Kidney (tissue), 22 donors: ENCODE data around the gene PSG7. TPM values are rescaled to one million over a fixed set of nuclear protein-coding genes. Genes with fewer than 3 reads are reported as not detected.
"Not testable (repeated sequence)": the region's sequence is repeated elsewhere in the genome, so short reads cannot be mapped to it uniquely, and the experiment has no call there.

ENCODE experiments used
- DNase-seq, 5 donors: peaks; one replicate each; pipeline ENCODE4 v3.0.0-alpha.2; 2013 to 2020
- FAIRE-seq: peaks from 2 replicates; lab custom pipeline; 2012; peaks lifted over from hg19 to GRCh38; lab: Jason Lieb, UNC
- H3K27ac ChIP-seq, 2 donors: one replicate each; pipeline ENCODE4 v1.7.0; 2013; ENCODE audit warnings: low read depth in 2 of 2, low read length in 2 of 2, inconsistent platforms in 1 of 2
- H3K27me3 ChIP-seq: one replicate; pipeline ENCODE4 v1.7.1; 2013; ENCODE audit warnings: low read length, inconsistent platforms; ENCODE audit not compliant: control insufficient read depth, insufficient read depth
- H3K36me3 ChIP-seq, 3 donors: one replicate each; pipeline versions ENCODE4 v1.7.0 to v1.7.1; 2013; ENCODE audit warnings: low read length in 3 of 3, control low read depth in 1 of 3, inconsistent platforms in 1 of 3; ENCODE audit not compliant: insufficient read depth in 3 of 3, control insufficient read depth in 2 of 3
- H3K4me1 ChIP-seq, 3 donors: one replicate each; pipeline versions ENCODE4 v1.7.0 to v1.7.1; 2013; ENCODE audit warnings: low read length in 3 of 3, inconsistent platforms in 1 of 3, low read depth in 1 of 3; ENCODE audit not compliant: control insufficient read depth in 2 of 3, insufficient read depth in 2 of 3
- H3K4me3 ChIP-seq, 3 donors: one replicate each; pipeline versions ENCODE4 v1.7.0 to v1.8.1; 2013; ENCODE audit warnings: low read length in 3 of 3, control low read depth in 1 of 3, inconsistent platforms in 1 of 3
- H3K9ac ChIP-seq, 3 donors: one replicate each; pipeline versions ENCODE4 v1.7.0 to v1.7.1; 2013; ENCODE audit warnings: low read length in 3 of 3, control low read depth in 1 of 3, inconsistent platforms in 1 of 3
- H3K9me3 ChIP-seq, 3 donors: one replicate each; pipeline versions ENCODE4 v1.7.0 to v1.7.1; 2013; ENCODE audit warnings: low read length in 3 of 3, control low read depth in 1 of 3, inconsistent platforms in 1 of 3; ENCODE audit not compliant: control insufficient read depth in 2 of 3, insufficient read depth in 1 of 3
- intact Hi-C: fragments of 100-400 bp; cut with DNase I; formaldehyde crosslinking; loops from one replicate; pipeline ENCODE4 v1.11.1; 2022
- long read RNA-seq, 10 donors: library from polyadenylated mRNA in 1 of 10; unstranded in 1 of 10; transcript quantifications; one replicate each; pipeline ENCODE4 v2.0.0 and lab custom pipeline, GENCODE V29; 2021 to 2026
- polyA plus RNA-seq: library from polyadenylated mRNA; stranded (reverse); fragments of 350-450 nt; fragmentation: Illumina TruSeq; extraction: RNeasy Lipid Tissue Mini Kit (QIAGEN cat#74804); gene quantifications from one replicate; pipeline ENCODE4 v1.2.3, GENCODE V29; 2014; ENCODE audit warnings: low read depth, low replicate concordance; ENCODE audit not compliant: insufficient read depth
- total RNA-seq: library from RNA; stranded (reverse); fragmentation: NEBNext Ultra II Directional; extraction: Animal tissue kit (Norgen Biotek cat#: 25700); gene quantifications from one replicate; pipeline ENCODE4 v1.2.1, GENCODE V29; 2021
- TF ChIP-seq, protein P1 (sequence below): IDR thresholded peaks from 3 replicates; pipeline ENCODE4 v1.5.1; 2012; ENCODE audit warnings: mild to moderate bottlenecking, moderate library complexity, borderline replicate concordance; ENCODE audit not compliant: insufficient read depth; ENCODE audit errors: extremely low read depth
- donor health status: control.
- donor health status: control.
- donor health status: control.
- donor health status: control.
- donor health status: control.
- donor health status: DM: yes; HTN: yes; CAD: no.
- donor health status: Normal renal cell carcinoma (clear cell type).

The PSG7 gene
- total RNA-seq: not detected
- polyA plus RNA-seq: not detected
- long read RNA-seq, donor 1: 0 reads
- long read RNA-seq, donor 2: 0 reads
- long read RNA-seq, donor 3: 0 reads
- long read RNA-seq, donor 4: 0 reads
- long read RNA-seq, donor 5: 0 reads
- long read RNA-seq, donor 6: 0 reads
- long read RNA-seq, donor 7: 0 reads
- long read RNA-seq, donor 8: 0 reads
- long read RNA-seq, donor 9: 0 reads
- long read RNA-seq, donor 10: 0 reads

GRCh38 chr19:42937107-42937506 lies at the start of gene PSG7:
Gene PSG7, minus strand, starts transcription at chr19:42937207. Its CDS starts 131 bp downstream, at chr19:42937076.
- H3K4me1 ChIP-seq, intact Hi-C loops, H3K9me3 ChIP-seq, H3K27ac ChIP-seq, FAIRE-seq, DNase-seq, H3K27me3 ChIP-seq, H3K9ac ChIP-seq, H3K36me3 ChIP-seq, H3K4me3 ChIP-seq: not testable (repeated sequence)

GRCh38 chr19:42985588-42985987 lies 48.6 kb upstream of the PSG7 start:
- intact Hi-C loops: no loop called here
- DNase-seq: no peak
- Histone ChIP-seq H3K4me3 (no peak overlapping the region), H3K27me3 (no peaks in the 10 kb centered on the region), H3K36me3 (no peaks in the 10 kb centered on the region), H3K9ac (no peak overlapping the region), H3K9me3 (no peaks in the 10 kb centered on the region), H3K27ac (no peak overlapping the region), H3K4me1 (no peaks in the 10 kb centered on the region)
- TF ChIP-seq, protein P1, sequence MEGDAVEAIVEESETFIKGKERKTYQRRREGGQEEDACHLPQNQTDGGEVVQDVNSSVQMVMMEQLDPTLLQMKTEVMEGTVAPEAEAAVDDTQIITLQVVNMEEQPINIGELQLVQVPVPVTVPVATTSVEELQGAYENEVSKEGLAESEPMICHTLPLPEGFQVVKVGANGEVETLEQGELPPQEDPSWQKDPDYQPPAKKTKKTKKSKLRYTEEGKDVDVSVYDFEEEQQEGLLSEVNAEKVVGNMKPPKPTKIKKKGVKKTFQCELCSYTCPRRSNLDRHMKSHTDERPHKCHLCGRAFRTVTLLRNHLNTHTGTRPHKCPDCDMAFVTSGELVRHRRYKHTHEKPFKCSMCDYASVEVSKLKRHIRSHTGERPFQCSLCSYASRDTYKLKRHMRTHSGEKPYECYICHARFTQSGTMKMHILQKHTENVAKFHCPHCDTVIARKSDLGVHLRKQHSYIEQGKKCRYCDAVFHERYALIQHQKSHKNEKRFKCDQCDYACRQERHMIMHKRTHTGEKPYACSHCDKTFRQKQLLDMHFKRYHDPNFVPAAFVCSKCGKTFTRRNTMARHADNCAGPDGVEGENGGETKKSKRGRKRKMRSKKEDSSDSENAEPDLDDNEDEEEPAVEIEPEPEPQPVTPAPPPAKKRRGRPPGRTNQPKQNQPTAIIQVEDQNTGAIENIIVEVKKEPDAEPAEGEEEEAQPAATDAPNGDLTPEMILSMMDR: no peak
- FAIRE-seq: no peak

DNA sequence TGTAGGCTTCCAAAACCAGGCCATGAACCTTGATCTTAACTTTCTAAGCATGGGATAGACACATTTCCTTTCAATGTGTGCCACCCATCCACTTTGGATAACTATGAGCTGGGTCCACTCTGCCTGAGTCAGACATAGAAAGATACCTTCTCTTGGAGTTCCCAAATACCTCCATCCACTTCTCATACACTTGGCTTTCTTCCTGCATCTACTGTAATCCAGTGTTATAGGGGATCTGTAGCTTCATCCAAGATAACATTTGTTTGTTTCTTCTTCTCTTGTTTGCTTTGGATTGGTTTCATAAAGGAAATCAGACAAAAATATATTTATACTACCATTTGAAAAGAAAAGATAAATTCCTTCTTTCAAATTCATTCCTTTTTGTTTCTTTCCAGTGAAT lies 45.1 kb upstream of the PSG7 start:
- FAIRE-seq, H3K9ac ChIP-seq, H3K36me3 ChIP-seq, H3K4me3 ChIP-seq, H3K27me3 ChIP-seq, H3K9me3 ChIP-seq, H3K27ac ChIP-seq, intact Hi-C loops, DNase-seq, H3K4me1 ChIP-seq: not testable (repeated sequence)

- H3K27me3 ChIP-seq, FAIRE-seq, H3K4me1 ChIP-seq, H3K9me3 ChIP-seq, H3K36me3 ChIP-seq, DNase-seq, H3K27ac ChIP-seq, H3K9ac ChIP-seq, H3K4me3 ChIP-seq, intact Hi-C loops: not testable (repeated sequence)
Measured at GRCh38 chr19:42971451-42971850, 34.4 kb upstream of the PSG7 start.

- no peaks in the 10 kb centered on the region for H3K27me3 ChIP-seq
- no peak overlapping the region for H3K4me3 ChIP-seq
- intact Hi-C loops: no loop called here
- FAIRE-seq: no peak
- H3K27ac ChIP-seq: no peak overlapping the region
- H3K9me3 ChIP-seq: no peaks in the 10 kb centered on the region
- TF ChIP-seq, protein P1: no peak
- H3K4me1 ChIP-seq: no peaks in the 10 kb centered on the region
- no peak overlapping the region for H3K9ac ChIP-seq
- H3K36me3 ChIP-seq: no peaks in the 10 kb centered on the region
- no peak for DNase-seq
Measured at GRCh38 chr19:42965176-42965575, 28.2 kb upstream of the PSG7 start.
